CD4-positive, alpha-beta T cell (primary cell): ENCODE data around the gene APBB1. TPM values are rescaled to one million over a fixed set of nuclear protein-coding genes. Genes with fewer than 3 reads are reported as not detected.

ENCODE experiments used
- ATAC-seq: fragments of 200-7000 bp; cut with Tn5 transposase; one replicate; pipeline ENCODE4 v1.10.0; 2022; ENCODE audit warnings: mild to moderate bottlenecking; ENCODE audit not compliant: poor library complexity
- CTCF ChIA-PET: fragments of 350-600 bp; sonication (Branson Sonifier 250); formaldehyde crosslinking; loops from one replicate; lab custom pipeline; 2021; ENCODE audit warnings: antibody characterized with exemption, inconsistent platforms; lab: Charles Lee
- POLR2A ChIA-PET: fragments of 350-600 bp; sonication (Branson Sonifier 250); formaldehyde crosslinking; loops from one replicate; lab custom pipeline; 2021; ENCODE audit warnings: antibody characterized with exemption, inconsistent platforms; lab: Charles Lee
- DNase-seq, 14 experiments: peaks; one replicate each; pipeline ENCODE4 v3.0.0-alpha.2; 2013 to 2020; ENCODE audit warnings: mixed read lengths in 2 of 14
- H3K27ac ChIP-seq, 2 donors: one replicate each; pipeline versions ENCODE4 v1.5.1 to v1.7.0; 2013; ENCODE audit warnings: low read length in 2 of 2, low read depth in 1 of 2, mild to moderate bottlenecking in 1 of 2
- H3K27me3 ChIP-seq, 2 experiments: 1 replicate in 1 of 2; 2 replicates in 1 of 2; pipeline versions ENCODE4 v1.6.1 to v1.7.0; 2013; ENCODE audit warnings: low read length in 2 of 2, control low read depth in 1 of 2, mild to moderate bottlenecking in 1 of 2, moderate library complexity in 1 of 2; ENCODE audit not compliant: insufficient read depth in 2 of 2, control insufficient read depth in 1 of 2
- H3K36me3 ChIP-seq: one replicate; pipeline ENCODE4 v1.6.1; 2013; ENCODE audit warnings: low read length, control low read depth; ENCODE audit not compliant: insufficient read depth
- H3K4me1 ChIP-seq: one replicate; pipeline ENCODE4 v1.6.1; 2013; ENCODE audit warnings: low read length, control low read depth; ENCODE audit not compliant: insufficient read depth
- H3K4me3 ChIP-seq: one replicate; pipeline ENCODE4 v1.5.1; 2013; ENCODE audit warnings: mild to moderate bottlenecking, low read length, moderate library complexity
- H3K9me3 ChIP-seq, 2 experiments: 1 replicate in 1 of 2; 2 replicates in 1 of 2; pipeline versions ENCODE4 v1.6.1 to v1.7.0; 2013; ENCODE audit warnings: low read length in 2 of 2, mild to moderate bottlenecking in 2 of 2, control low read depth in 1 of 2, moderate library complexity in 1 of 2; ENCODE audit not compliant: control insufficient read depth in 1 of 2, insufficient read depth in 1 of 2
- H3K27ac Mint-ChIP-seq: one replicate; pipeline ENCODE4 v1.8.0; 2020; ENCODE audit warnings: mixed read lengths
- H3K27me3 Mint-ChIP-seq: one replicate; pipeline ENCODE4 v1.8.0; 2021; ENCODE audit warnings: mixed read lengths
- H3K36me3 Mint-ChIP-seq: one replicate; pipeline ENCODE4 v1.8.0; 2021; ENCODE audit warnings: low read depth, mixed read lengths
- H3K4me1 Mint-ChIP-seq: one replicate; pipeline ENCODE4 v1.8.0; 2021; ENCODE audit warnings: low read depth, mixed read lengths
- H3K4me3 Mint-ChIP-seq: one replicate; pipeline ENCODE4 v1.8.0; 2020; ENCODE audit warnings: mild to moderate bottlenecking, mixed read lengths
- H3K9me3 Mint-ChIP-seq: one replicate; pipeline ENCODE4 v1.8.0; 2020; ENCODE audit warnings: mixed read lengths
- CTCF ChIP-seq: fragments of 200-600 bp; IDR thresholded peaks from one replicate; pipeline ENCODE4 v1.8.0; 2022; ENCODE audit warnings: antibody characterized with exemption, mild to moderate bottlenecking
- intact Hi-C, 2 experiments: fragments of 100-400 bp; cut with DNase I in 1 of 2; cut with micrococcal nuclease in 1 of 2; formaldehyde crosslinking; loops; one replicate each; pipeline versions ENCODE4 v1.15.1 to v1.9.0; 2023 to 2025; cut with DNase I, micrococcal nuclease
- total RNA-seq, 174 experiments: library from RNA in 2 of 174; stranded (reverse) in 2 of 174; gene quantifications; one replicate each; pipeline ENCODE4 v1.2.3 and lab custom pipeline; 2021 to 2026

Gene APBB1
- total RNA-seq, 2 experiments from 2014 or later = 182 to 184 TPM

GRCh38 chr11:6415797-6416196, 3.1 kb downstream of the APBB1 start:
- ChIA-PET POLR2A (interaction anchor here (5.4 to 6.4 kb wide), 2 partner anchors 12 to 24 kb away, joined by 85 to 163 read pairs; partner anchors contain the start of gene SMPD1), CTCF (interaction anchor here (1.3 to 5.8 kb wide), 2 partner anchors 23 to 28 kb away, joined by 3 to 21 read pairs; no protein-coding TSS in a partner anchor)
- H3K27me3 ChIP-seq = no peaks in the 10 kb centered on the region
- Mint-ChIP-seq H3K9me3 (no peaks in the 10 kb centered on the region), H3K4me1 (peaks cover 15% of the 10 kb centered on the region), H3K27me3 (no peaks in the 10 kb centered on the region), H3K27ac (no peak overlapping the region), H3K4me3 (no peak overlapping the region), H3K36me3 (peaks cover 14% of the 10 kb centered on the region)
- intact Hi-C loops = loop anchor here (5.0 to 10.0 kb wide), 4 partner anchors 33 to 1099 kb away; partner anchors contain the start of genes CNGA4 (in 1 of the 2), FHIP1B (in 1 of the 2), PPFIBP2 (in 1 of the 2) and TAF10 (in 1 of the 2)
- H3K27ac ChIP-seq = peak overlapping the region in 1 of 2 donors; percentile 3
- no peaks in the 10 kb centered on the region for H3K9me3 ChIP-seq
- no peak overlapping the region for H3K4me3 ChIP-seq
- TF ChIP-seq CTCF = no peak
- peaks cover 79% of the 10 kb centered on the region for H3K4me1 ChIP-seq
- DNase-seq (no peak), ATAC-seq (no peak)
- peaks cover 11% of the 10 kb centered on the region for H3K36me3 ChIP-seq

GRCh38 chr11:6414874-6415328, 4.0 kb downstream of the APBB1 start:
- H3K27ac Mint-ChIP-seq = no peak overlapping the region
- H3K4me1 Mint-ChIP-seq = peaks cover 17% of the 10 kb centered on the region
- H3K4me3 Mint-ChIP-seq = no peak overlapping the region
- intact Hi-C loops = loop anchor here (5.0 to 10.0 kb wide), 5 partner anchors 33 to 1100 kb away; partner anchors contain the start of genes CNGA4 (in 1 of the 2), FHIP1B (in 1 of the 2), PPFIBP2 (in 1 of the 2) and TAF10 (in 1 of the 2)
- H3K9me3 Mint-ChIP-seq = no peaks in the 10 kb centered on the region
- Histone ChIP-seq H3K4me1 (peaks cover 85% of the 10 kb centered on the region), H3K36me3 (peaks cover 20% of the 10 kb centered on the region), H3K9me3 (no peaks in the 10 kb centered on the region), H3K27ac (peak overlapping the region; percentile 66 to 82), H3K4me3 (no peak overlapping the region), H3K27me3 (no peaks in the 10 kb centered on the region)
- DNase-seq (peak in 4 of 14 experiments; percentile 34 to 45 (median 44)), ATAC-seq (no peak)
- H3K27me3 Mint-ChIP-seq = no peaks in the 10 kb centered on the region
- H3K36me3 Mint-ChIP-seq = peaks cover 22% of the 10 kb centered on the region
- ChIA-PET CTCF (interaction anchor here (1.9 kb wide), 1 partner anchor 12 kb away, joined by 8 read pairs; no protein-coding TSS in a partner anchor), POLR2A (interaction anchor here (1.0 to 6.4 kb wide), 5 partner anchors 11 to 67 kb away, joined by 3 to 163 read pairs (median 85); partner anchors contain the start of genes ARFIP2, SMPD1 and TIMM10B)
- TF ChIP-seq CTCF = no peak

GRCh38 chr11:6413791-6414201, 5.1 kb downstream of the APBB1 start:
- Mint-ChIP-seq H3K27ac (no peak overlapping the region), H3K36me3 (peaks cover 32% of the 10 kb centered on the region), H3K4me1 (peaks cover 19% of the 10 kb centered on the region), H3K9me3 (no peaks in the 10 kb centered on the region), H3K4me3 (no peak overlapping the region), H3K27me3 (no peaks in the 10 kb centered on the region)
- H3K27me3 ChIP-seq = no peaks in the 10 kb centered on the region
- no peak for TF ChIP-seq CTCF
- no peaks in the 10 kb centered on the region for H3K9me3 ChIP-seq
- ATAC-seq (peak; percentile 91), DNase-seq (peak in 13 of 14 experiments; percentile 48 to 90 (median 72))
- H3K4me3 ChIP-seq = peak overlapping the region; percentile 20
- H3K4me1 ChIP-seq = peaks cover 88% of the 10 kb centered on the region
- peak overlapping the region; percentile 66 to 82 for H3K27ac ChIP-seq
- POLR2A ChIA-PET = interaction anchor here (1.1 to 4.4 kb wide), 9 partner anchors 9 to 198 kb away, joined by 4 to 134 read pairs (median 7); partner anchors contain the start of genes ARFIP2, SMPD1, TAF10 and TIMM10B
- H3K36me3 ChIP-seq = peaks cover 31% of the 10 kb centered on the region
- intact Hi-C loops = loop anchor here (1.0 to 10.0 kb wide), 5 partner anchors 11 to 1101 kb away; partner anchors contain the start of genes CNGA4 (in 1 of the 2), FHIP1B (in 1 of the 2), PPFIBP2 (in 1 of the 2) and TAF10 (in 1 of the 2)
- CTCF ChIA-PET = interaction anchor here (0.6 to 1.9 kb wide), 8 partner anchors 11 to 92 kb away, joined by 3 to 15 read pairs (median 4); partner anchors contain the start of gene SMPD1
